Small intestine (tissue), 7 donors: ENCODE results near the gene DDI2. TPM values are rescaled to one million over a fixed set of nuclear protein-coding genes. Genes with fewer than 3 reads are reported as not detected.

Experiments used
- DNase-seq, 2 donors: peaks; one replicate each; pipeline versions ENCODE4 v3.0.0 to v3.0.0-alpha.2; 2013
- FAIRE-seq: peaks from 2 replicates; lab custom pipeline; 2012; peaks lifted over from hg19 to GRCh38; lab: Jason Lieb, UNC
- H3K27ac ChIP-seq, 3 donors: one replicate each; pipeline ENCODE4 v1.5.1; 2013; ENCODE audit warnings: low read length in 2 of 3, mild to moderate bottlenecking in 2 of 3, control low read depth in 1 of 3, inconsistent platforms in 1 of 3, low read depth in 1 of 3, moderate library complexity in 1 of 3
- H3K27me3 ChIP-seq, 3 donors: one replicate each; pipeline ENCODE4 v1.6.1; 2013; ENCODE audit warnings: low read length in 3 of 3, inconsistent platforms in 1 of 3; ENCODE audit not compliant: control insufficient read depth in 3 of 3, insufficient read depth in 3 of 3
- H3K36me3 ChIP-seq, 3 donors: one replicate each; pipeline ENCODE4 v1.6.1; 2013; ENCODE audit warnings: low read length in 3 of 3, inconsistent platforms in 1 of 3, low read depth in 1 of 3, mild to moderate bottlenecking in 1 of 3, moderate library complexity in 1 of 3; ENCODE audit not compliant: control insufficient read depth in 3 of 3, insufficient read depth in 2 of 3
- H3K4me1 ChIP-seq, 3 donors: one replicate each; pipeline ENCODE4 v1.6.1; 2013; ENCODE audit warnings: low read length in 2 of 3, inconsistent platforms in 1 of 3, low read depth in 1 of 3, mild to moderate bottlenecking in 1 of 3, moderate library complexity in 1 of 3; ENCODE audit not compliant: control insufficient read depth in 3 of 3, insufficient read depth in 2 of 3
- H3K4me3 ChIP-seq, 3 donors: one replicate each; pipeline ENCODE4 v1.5.1; 2013; ENCODE audit warnings: low read length in 3 of 3, control low read depth in 1 of 3, inconsistent platforms in 1 of 3, low read depth in 1 of 3, mild to moderate bottlenecking in 1 of 3, moderate library complexity in 1 of 3
- H3K9me3 ChIP-seq, 2 donors: one replicate each; pipeline ENCODE4 v1.6.1; 2013; ENCODE audit warnings: low read depth in 1 of 2, low read length in 1 of 2; ENCODE audit not compliant: control insufficient read depth in 2 of 2, insufficient read depth in 1 of 2
- WGBS, 3 donors: extraction: QIAGEN DNeasy Blood & Tissue Kit; methylation state at CpG; one replicate each; pipeline ENCODE4 v1.1.7; 2013; 5-methylcytosine and 5-hydroxymethylcytosine counted together
- polyA plus RNA-seq, 4 donors: library from polyadenylated mRNA; stranded (reverse) in 3 of 4; unstranded in 1 of 4; fragments of 200-250 nt in 3 of 4; fragments of 120-200 nt in 1 of 4; gene quantifications; one replicate each; pipeline versions ENCODE4 v1.2.1 to v1.2.3, GENCODE V29; 2013
- donor health status: healthy with polysubstance abuse.
- donor health status: control.
- donor health status: control.
- donor health status: Bipolar disorder and iron deficiency.
- donor health status: healthy.

The DDI2 gene
- polyA plus RNA-seq, 4 donors: 4.3 to 34.7 (median 9.7) TPM

- DNase-seq: peak in 1 of 2 donors; percentile 21
- H3K36me3 ChIP-seq: peaks cover 0 to 2% (median 0%) of the 10 kb centered on the region in 3 donors
These were observed 54.2 kb downstream of the DDI2 start for GRCh38 chr1:15671430-15671829.

GRCh38 chr1:15674386-15675159, 57.3 kb downstream of the DDI2 start:
- FAIRE-seq: no peak

More at GRCh38 chr1:15671430-15671829, 54.2 kb downstream of the DDI2 start:
- H3K4me3 ChIP-seq: no peak overlapping the region
- WGBS, 3 donors: 74 to 97% (median 85%) methylated on average over 2 of the region's 2 CpGs
- no peaks in the 10 kb centered on the region for H3K4me1 ChIP-seq
- no peaks in the 10 kb centered on the region for H3K9me3 ChIP-seq
- no peak overlapping the region for H3K27ac ChIP-seq
- no peaks in the 10 kb centered on the region for H3K27me3 ChIP-seq
- no peak for FAIRE-seq

DNA sequence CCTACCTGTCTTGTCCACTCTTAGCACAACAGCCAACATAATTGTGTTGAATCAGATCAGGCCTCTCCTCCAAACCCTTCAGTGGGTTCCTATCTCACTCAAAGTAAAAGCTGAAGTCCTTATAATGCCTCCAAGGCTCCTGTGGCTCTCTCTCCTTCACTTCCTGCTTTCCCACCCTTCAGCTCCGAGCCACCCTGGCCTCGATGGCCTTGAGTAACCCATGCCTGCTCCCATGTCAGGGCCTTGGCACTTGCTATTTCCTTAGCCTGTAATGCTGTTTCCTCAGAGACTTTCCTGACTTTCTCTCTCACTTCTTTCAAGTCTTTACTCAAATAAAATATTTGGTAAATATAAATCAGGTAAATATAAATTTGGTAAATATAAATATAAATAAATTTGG, 58.8 kb downstream of the DDI2 start:
- FAIRE-seq (no peak), DNase-seq (no peak)
- H3K4me1 ChIP-seq: peaks cover 0 to 8% (median 0%) of the 10 kb centered on the region in 3 donors
- WGBS, 3 donors: 65 to 79% (median 67%) methylated on average over 2 of the region's 2 CpGs
- peaks cover 0 to 5% of the 10 kb centered on the region in 2 donors for H3K9me3 ChIP-seq
- no peak overlapping the region for H3K27ac ChIP-seq
- no peak overlapping the region for H3K4me3 ChIP-seq
- no peaks in the 10 kb centered on the region for H3K36me3 ChIP-seq
- H3K27me3 ChIP-seq: no peaks in the 10 kb centered on the region

More at GRCh38 chr1:15674386-15675159, 57.3 kb downstream of the DDI2 start:
- Histone ChIP-seq H3K36me3 (no peaks in the 10 kb centered on the region), H3K27me3 (no peaks in the 10 kb centered on the region), H3K9me3 (peaks cover 0 to 5% of the 10 kb centered on the region in 2 donors), H3K4me1 (peaks cover 0 to 4% (median 0%) of the 10 kb centered on the region in 3 donors), H3K4me3 (no peak overlapping the region), H3K27ac (no peak overlapping the region)
- no peak for DNase-seq
- 66 to 68% (median 67%) methylated on average over 12 of the region's 12 CpGs for WGBS, 3 donors

DNA sequence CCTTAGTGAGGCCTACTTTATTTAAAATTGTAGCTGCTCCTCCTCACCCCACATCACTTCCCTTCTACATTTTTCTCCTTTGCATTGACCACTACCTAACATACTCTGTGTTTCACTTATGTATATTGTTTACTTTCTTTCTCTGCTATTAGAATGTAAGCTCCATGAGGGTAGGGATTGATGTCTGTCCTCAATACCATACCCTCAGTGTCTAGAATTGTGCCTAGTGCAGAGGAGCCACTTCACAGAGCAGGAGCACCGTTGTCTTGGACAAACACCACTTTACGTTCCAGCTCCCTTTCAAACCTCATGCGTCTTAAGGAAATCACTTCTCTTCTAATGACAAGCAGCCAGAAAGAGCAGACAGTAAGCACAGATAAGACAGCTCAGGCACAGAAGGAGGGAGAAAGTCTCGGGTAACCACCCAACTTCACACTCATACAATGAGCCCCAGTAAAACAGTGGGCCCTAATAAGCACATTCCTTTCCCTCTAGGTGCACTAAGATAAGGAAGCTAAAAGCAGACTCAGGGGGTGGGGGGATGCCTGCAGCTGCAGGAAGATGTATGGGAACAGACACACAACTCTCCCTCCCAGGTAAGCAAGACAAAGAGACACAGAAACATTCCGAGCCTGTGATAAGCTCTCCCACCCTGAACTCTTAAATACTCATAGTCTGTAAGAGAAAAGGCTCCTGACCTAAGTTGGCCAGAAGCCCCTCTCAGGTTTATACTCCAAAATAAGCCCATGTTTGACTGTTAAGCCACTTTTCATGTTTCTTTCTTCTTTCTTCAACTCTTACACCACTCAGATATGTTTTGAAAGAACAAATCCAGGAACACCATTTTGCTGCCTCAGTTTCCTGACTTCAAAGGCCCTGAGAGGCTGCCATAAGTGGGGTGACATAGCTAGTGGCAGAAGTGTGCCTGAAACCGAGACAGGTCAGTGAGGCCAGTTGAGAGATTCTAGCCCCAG, 59.7 kb downstream of the DDI2 start:
- peaks cover 0 to 5% of the 10 kb centered on the region in 2 donors for H3K9me3 ChIP-seq
- peaks cover 0 to 12% (median 3%) of the 10 kb centered on the region in 3 donors for H3K4me1 ChIP-seq
- no peak overlapping the region for H3K27ac ChIP-seq
- H3K36me3 ChIP-seq: no peaks in the 10 kb centered on the region
- H3K27me3 ChIP-seq: no peaks in the 10 kb centered on the region
- FAIRE-seq (no peak), DNase-seq (no peak)
- no peak overlapping the region for H3K4me3 ChIP-seq
- 92 to 93% (median 92%) methylated on average over 6 of the region's 6 CpGs for WGBS, 3 donors

DNA sequence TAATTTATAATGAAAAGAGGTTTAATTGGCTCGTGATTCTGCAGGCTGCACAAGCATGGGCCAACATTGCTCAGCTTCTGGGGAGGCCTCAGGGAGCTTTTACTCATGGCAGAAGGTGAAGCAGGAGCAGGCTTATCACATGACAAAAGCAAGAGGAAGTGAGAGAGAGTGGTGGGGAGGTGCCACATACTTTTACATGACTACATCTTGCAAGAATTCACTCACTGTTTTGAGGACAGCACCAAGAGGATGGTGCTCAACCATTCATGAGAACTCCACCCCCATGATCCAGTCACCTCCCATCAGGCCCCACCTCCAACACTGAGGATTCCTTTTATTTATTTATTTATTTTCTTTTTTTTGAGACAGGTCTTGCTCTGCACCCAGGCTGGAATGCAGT, 61.3 kb downstream of the DDI2 start:
- Histone ChIP-seq H3K4me3 (no peak overlapping the region), H3K36me3 (no peaks in the 10 kb centered on the region), H3K9me3 (peaks cover 0 to 5% of the 10 kb centered on the region in 2 donors), H3K4me1 (peaks cover 2 to 15% (median 3%) of the 10 kb centered on the region in 3 donors), H3K27ac (no peak overlapping the region), H3K27me3 (no peaks in the 10 kb centered on the region)
- 91 to 100% (median 94%) methylated on average over 1 of the region's 1 CpG for WGBS, 3 donors
- FAIRE-seq (no peak), DNase-seq (no peak)

DNA sequence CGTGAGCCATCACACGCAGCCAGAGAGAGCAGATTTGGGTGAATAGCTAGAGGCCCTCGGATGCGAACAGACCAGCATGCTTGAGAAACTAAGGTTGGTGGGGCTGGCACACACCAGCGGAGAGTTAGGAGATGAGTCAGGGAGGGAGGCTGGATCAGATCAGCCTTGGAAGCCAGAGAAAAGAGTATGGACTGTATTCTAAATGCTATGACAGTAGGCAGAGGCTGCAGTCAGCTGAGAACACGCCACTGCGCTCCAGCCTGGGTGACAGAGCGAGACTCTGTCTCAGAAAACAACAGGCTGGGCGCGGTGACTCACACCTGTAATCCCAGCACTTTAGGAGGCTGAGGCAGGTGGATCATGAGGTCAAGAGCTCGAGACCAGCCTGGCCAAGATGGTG, 62.9 kb downstream of the DDI2 start:
- no peak for DNase-seq
- H3K4me3 ChIP-seq: no peak overlapping the region
- 90 to 93% (median 91%) methylated on average over 11 of the region's 11 CpGs for WGBS, 3 donors
- H3K27ac ChIP-seq: no peak overlapping the region
- H3K4me1 ChIP-seq: peaks cover 3 to 18% (median 5%) of the 10 kb centered on the region in 3 donors
- H3K36me3 ChIP-seq: no peaks in the 10 kb centered on the region
- no peak for FAIRE-seq
- no peaks in the 10 kb centered on the region for H3K27me3 ChIP-seq
- peaks cover 0 to 5% of the 10 kb centered on the region in 2 donors for H3K9me3 ChIP-seq

DNA sequence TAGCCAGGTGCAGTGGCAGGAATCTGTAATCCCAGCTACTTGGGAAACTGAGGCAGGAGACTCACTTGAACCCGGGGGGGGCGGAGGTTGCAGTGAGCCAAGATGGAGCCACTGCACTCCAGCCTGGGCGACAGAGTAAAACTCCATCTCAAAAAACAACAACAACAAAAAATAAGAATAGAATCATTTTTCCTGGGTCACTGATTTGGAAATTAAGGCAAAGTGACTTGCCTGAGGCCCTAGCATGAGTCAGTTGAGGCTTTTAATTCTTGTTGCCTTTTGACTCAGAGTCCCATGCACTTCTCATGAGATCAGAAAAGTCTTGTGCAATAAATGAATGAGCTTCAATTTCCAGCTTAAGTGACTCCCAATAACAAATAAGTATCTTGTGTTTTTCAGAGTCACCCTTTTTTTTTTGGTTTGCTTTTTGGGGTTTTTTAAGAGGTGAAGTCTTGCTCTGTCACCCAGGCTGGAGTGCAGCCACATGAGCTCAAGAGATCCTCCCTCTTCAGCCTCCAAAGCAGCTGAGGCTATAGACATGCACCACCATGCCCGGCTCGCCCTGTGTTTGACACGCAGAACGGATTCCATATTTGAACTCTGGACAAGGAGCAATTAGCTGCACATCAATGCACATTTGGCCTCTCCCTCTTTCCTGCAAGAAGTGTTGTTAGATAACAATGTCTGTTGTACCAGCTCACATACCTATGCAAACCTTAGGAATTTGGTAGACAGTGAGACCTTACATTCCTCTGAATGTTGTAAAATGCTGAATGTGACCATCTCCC, 63.5 kb downstream of the DDI2 start:
- DNase-seq (peak; percentile 58 to 65), FAIRE-seq (no peak)
- H3K36me3 ChIP-seq: no peaks in the 10 kb centered on the region

More for the DNA sequence above, 63.5 kb downstream of the DDI2 start:
- 46 to 71% (median 53%) methylated on average over 7 of the region's 7 CpGs for WGBS, 3 donors
- Histone ChIP-seq H3K4me1 (peaks cover 3 to 18% (median 6%) of the 10 kb centered on the region in 3 donors), H3K9me3 (peaks cover 0 to 5% of the 10 kb centered on the region in 2 donors), H3K4me3 (no peak overlapping the region), H3K27ac (peak overlapping the region in 1 of 3 donors; percentile 43), H3K27me3 (no peaks in the 10 kb centered on the region)
